HepG2 (cell line): Measurements from ENCODE around the gene MGMT.

Experiments
- KIAA2018 ChIP-seq: sonication (generic); formaldehyde crosslinking; IDR thresholded peaks from 2 replicates; pipeline ENCODE4 v1.5.0; 2020; ENCODE audit warnings: mild to moderate bottlenecking, missing genetic modification reagents, borderline replicate concordance
- NR2C2 ChIP-seq: sonication (generic); formaldehyde crosslinking; IDR thresholded peaks from 2 replicates; pipeline ENCODE4 v1.4.0; 2020; ENCODE audit warnings: missing genetic modification reagents, mild to moderate bottlenecking, moderate library complexity, borderline replicate concordance
- PRPF4 ChIP-seq: fragments of 200-400 bp; formaldehyde crosslinking; IDR thresholded peaks from 2 replicates; pipeline ENCODE4 v1.6.1; 2016; ENCODE audit warnings: low read length, low read depth; ENCODE audit not compliant: poor library complexity, severe bottlenecking
- ZNF615 ChIP-seq: sonication (generic); formaldehyde crosslinking; IDR thresholded peaks from 2 replicates; pipeline ENCODE4 v1.5.0; 2020; ENCODE audit warnings: mild to moderate bottlenecking, missing genetic modification reagents, borderline replicate concordance

DNA sequence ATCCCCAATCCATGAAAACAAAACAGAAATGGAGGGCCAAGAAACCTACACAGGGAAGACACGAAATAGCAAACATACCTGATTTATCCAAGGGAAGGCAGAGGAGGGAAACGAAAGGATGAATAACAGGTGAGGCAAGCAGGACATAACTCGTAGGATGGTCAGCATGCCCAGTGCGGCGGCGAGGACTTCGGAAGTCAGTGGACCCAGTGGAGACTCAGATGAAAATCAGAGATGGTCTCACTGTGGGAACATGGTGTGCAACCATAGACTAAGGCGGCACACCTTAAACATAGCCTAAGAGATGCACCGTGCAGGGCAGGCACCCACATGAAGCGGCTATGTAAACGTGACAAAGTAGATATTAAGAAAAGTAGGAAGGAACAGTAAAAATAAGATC, 157.5 kb downstream of the MGMT start:
- no peak for TF ChIP-seq PRPF4
- no peak for TF ChIP-seq NR2C2 (CRISPR knock-in tag)
- TF ChIP-seq ZNF615 (CRISPR knock-in tag), result no peak
- TF ChIP-seq KIAA2018 (CRISPR knock-in tag), result no peak
